GM23338 (cell line): Measurements from ENCODE around the gene BNC2. TPM values are rescaled to one million over a fixed set of nuclear protein-coding genes. Genes with fewer than 3 reads are reported as not detected.
A peak's percentile ranks its signal among the peaks of the same experiment; 100 is the strongest.

Experiments used
- ATAC-seq: fragments of 200-7000 bp; cut with Tn5 transposase; 3 replicates; pipeline ENCODE4 v1.9.1; 2020
- DNase-seq: peaks from one replicate; pipeline ENCODE4 v3.0.0-alpha.2; 2015; ENCODE audit warnings: low spot score
- H2AFZ ChIP-seq: fragments of 200-600 bp; sonication (generic); 2 replicates; pipeline ENCODE4 v1.8.0; 2016; ENCODE audit warnings: antibody characterized with exemption, mild to moderate bottlenecking, moderate library complexity
- H3F3A ChIP-seq: fragments of 200-600 bp; sonication (generic); replicated peaks from 2 replicates; pipeline ENCODE4 v1.8.0; 2017; ENCODE audit warnings: antibody characterized with exemption, mixed run types, low read depth
- H3K27ac ChIP-seq: fragments of 200-600 bp; sonication (generic); 2 replicates; pipeline ENCODE4 v1.6.1; 2016; ENCODE audit warnings: low read depth
- H3K27me3 ChIP-seq: fragments of 200-600 bp; sonication (generic); 2 replicates; pipeline ENCODE4 v1.8.0; 2016; ENCODE audit warnings: mild to moderate bottlenecking, mixed run types, moderate library complexity; ENCODE audit not compliant: insufficient read depth
- H3K36me3 ChIP-seq: fragments of 200-600 bp; sonication (generic); 2 replicates; pipeline ENCODE4 v1.8.0; 2016; ENCODE audit warnings: mild to moderate bottlenecking; ENCODE audit not compliant: insufficient read depth
- H3K4me1 ChIP-seq: fragments of 200-600 bp; sonication (generic); 2 replicates; pipeline ENCODE4 v1.8.0; 2016; ENCODE audit warnings: mild to moderate bottlenecking, moderate library complexity; ENCODE audit not compliant: insufficient read depth
- H3K4me2 ChIP-seq: fragments of 200-600 bp; sonication (generic); 2 replicates; pipeline ENCODE4 v1.7.1; 2017; ENCODE audit warnings: mixed run types
- H3K4me3 ChIP-seq: fragments of 200-600 bp; sonication (generic); 2 replicates; pipeline ENCODE4 v1.6.1; 2016; ENCODE audit warnings: mixed run types
- H3K79me2 ChIP-seq: fragments of 200-600 bp; sonication (generic); replicated peaks from 2 replicates; pipeline ENCODE4 v1.8.0; 2017; ENCODE audit warnings: mild to moderate bottlenecking; ENCODE audit not compliant: insufficient read depth
- H3K9me2 ChIP-seq: fragments of 200-600 bp; sonication (generic); 2 replicates; pipeline ENCODE4 v1.8.0; 2017; ENCODE audit not compliant: insufficient read depth
- H4K20me1 ChIP-seq: fragments of 200-600 bp; sonication (generic); replicated peaks from 2 replicates; pipeline ENCODE4 v1.8.0; 2017; ENCODE audit warnings: mild to moderate bottlenecking; ENCODE audit not compliant: insufficient read depth
- H3K27ac Mint-ChIP-seq: 2 replicates; pipeline ENCODE4 v1.8.0; 2020; ENCODE audit warnings: inconsistent platforms, mild to moderate bottlenecking, moderate library complexity, mixed read lengths
- H3K27me3 Mint-ChIP-seq: 3 replicates; pipeline ENCODE4 v1.8.0; 2022; ENCODE audit warnings: low read depth, mild to moderate bottlenecking, moderate library complexity, mixed read lengths, inconsistent platforms; ENCODE audit not compliant: insufficient read depth, poor library complexity
- H3K36me3 Mint-ChIP-seq: 3 replicates; pipeline ENCODE4 v1.8.0; 2021; ENCODE audit warnings: low read depth, mild to moderate bottlenecking, inconsistent platforms, moderate library complexity, mixed read lengths
- H3K4me1 Mint-ChIP-seq: 3 replicates; pipeline ENCODE4 v1.8.0; 2020; ENCODE audit warnings: mild to moderate bottlenecking, inconsistent platforms, mixed read lengths
- H3K4me3 Mint-ChIP-seq: 3 replicates; pipeline ENCODE4 v1.8.0; 2021; ENCODE audit warnings: moderate library complexity, mild to moderate bottlenecking, inconsistent platforms, mixed read lengths
- H3K9me3 Mint-ChIP-seq: 3 replicates; pipeline ENCODE4 v1.8.0; 2020; ENCODE audit warnings: moderate library complexity, mild to moderate bottlenecking, inconsistent platforms, mixed read lengths
- CREB1 ChIP-seq: fragments of 250-450 bp; sonication (Bioruptor Pico); IDR thresholded peaks from 2 replicates; pipeline ENCODE4 v1.5.0; 2020; ENCODE audit warnings: low read depth, mild to moderate bottlenecking, moderate library complexity
- EZH2 ChIP-seq: fragments of 200-600 bp; sonication (generic); IDR thresholded peaks from one replicate; pipeline ENCODE4 v1.8.0; 2017; ENCODE audit warnings: antibody characterized with exemption, mild to moderate bottlenecking, low read depth; ENCODE audit not compliant: unreplicated experiment
- EZH2phosphoT487 ChIP-seq: fragments of 200-600 bp; sonication (generic); IDR thresholded peaks from one replicate; pipeline ENCODE4 v1.8.1; 2018; ENCODE audit warnings: antibody characterized with exemption; ENCODE audit not compliant: unreplicated experiment
- JUNB ChIP-seq: IDR thresholded peaks from one replicate; pipeline ENCODE4 v1.6.1; 2016; ENCODE audit warnings: antibody characterized with exemption; ENCODE audit not compliant: unreplicated experiment
- NANOG ChIP-seq: IDR thresholded peaks from 2 replicates; pipeline ENCODE4 v1.6.1; 2016; ENCODE audit warnings: antibody characterized with exemption, borderline replicate concordance
- POLR2AphosphoS5 ChIP-seq: IDR thresholded peaks from 2 replicates; pipeline ENCODE4 v1.6.1; 2016; ENCODE audit warnings: antibody characterized with exemption, low read depth
- STAT1 ChIP-seq: IDR thresholded peaks from one replicate; pipeline ENCODE4 v1.6.1; 2016; ENCODE audit warnings: antibody characterized with exemption; ENCODE audit not compliant: unreplicated experiment
- ZNF114 ChIP-seq: fragments of 250-450 bp; sonication (Bioruptor Pico); IDR thresholded peaks from 2 replicates; pipeline ENCODE4 v1.5.0; 2020; ENCODE audit warnings: mild to moderate bottlenecking, moderate library complexity
- ZNF331 ChIP-seq: fragments of 250-450 bp; sonication (Bioruptor Pico); IDR thresholded peaks from 2 replicates; pipeline ENCODE4 v1.5.0; 2020; ENCODE audit warnings: low read depth, mild to moderate bottlenecking, moderate library complexity
- polyA plus RNA-seq: library from polyadenylated mRNA; unstranded; fragments of >200 nt; fragmentation: Nextera tagmentation; extraction: Ambion mirVana; gene quantifications from 2 replicates; pipeline ENCODE4 v1.2.1, GENCODE V29; 2016
- total RNA-seq: library from RNA; depleted of rRNA; stranded (reverse); fragments of >200 nt; shearing (Covaris generic); gene quantifications from 2 replicates; pipeline ENCODE4 v1.2.3, GENCODE V29; 2014
- TF ChIP-seq, protein P1 (sequence below): fragments of 250-450 bp; sonication (Bioruptor Pico); IDR thresholded peaks from 2 replicates; pipeline ENCODE4 v1.5.0; 2020; ENCODE audit warnings: mild to moderate bottlenecking, moderate library complexity
- TF ChIP-seq, protein P2 (sequence below): IDR thresholded peaks from one replicate; pipeline ENCODE4 v1.6.1; 2018; ENCODE audit warnings: antibody characterized with exemption; ENCODE audit not compliant: unreplicated experiment
- TF ChIP-seq, protein P3 (sequence below), 2 experiments: fragments of 200-600 bp in 1 of 2; sonication (generic) in 1 of 2; conservative IDR thresholded peaks; 2 replicates each; pipeline versions ENCODE4 v1.5.1 to v1.6.1; 2016 to 2017; ENCODE audit warnings: antibody characterized with exemption in 2 of 2, low read depth in 2 of 2, mild to moderate bottlenecking in 2 of 2, moderate library complexity in 1 of 2

BNC2 gene
- total and polyA plus RNA-seq, 2 experiments from 2014 or later, result 12.7 to 13.2 TPM

DNA sequence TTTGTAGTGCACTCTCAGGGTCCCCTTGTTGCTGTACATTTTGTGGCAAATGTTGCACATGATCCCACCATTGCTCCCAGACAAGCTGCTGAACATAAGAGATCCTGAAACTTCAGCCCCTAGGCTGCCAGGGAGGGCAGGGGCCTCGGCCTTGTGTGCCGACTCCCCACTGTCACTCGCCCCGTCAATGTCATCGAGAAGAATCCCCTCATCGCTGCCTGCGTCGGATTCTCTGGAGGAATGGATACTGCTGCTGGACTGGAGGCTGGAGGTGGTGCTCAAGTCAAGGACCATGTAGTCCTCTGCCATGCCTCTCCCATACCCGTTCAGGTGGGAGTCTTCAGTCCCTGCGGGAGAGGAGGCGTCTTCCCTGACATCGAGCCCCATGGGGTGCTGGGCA lies 451.3 kb downstream of the BNC2 start:
- Mint-ChIP-seq H3K9me3 (no peaks in the 10 kb centered on the region), H3K27ac (peak overlapping the region; percentile 66; the same call in 1 of the 2 replicates), H3K27me3 (no peaks in the 10 kb centered on the region), H3K4me3 (no peak overlapping the region), H3K4me1 (peaks cover 63% of the 10 kb centered on the region), H3K36me3 (no peaks in the 10 kb centered on the region)
- H3K9me2 ChIP-seq, result no peaks in the 10 kb centered on the region
- no peak overlapping the region for H3K4me3 ChIP-seq
- H3K79me2 ChIP-seq, result no peaks in the 10 kb centered on the region
- H3K4me1 ChIP-seq, result peaks cover 45% of the 10 kb centered on the region
- no peaks in the 10 kb centered on the region for H4K20me1 ChIP-seq
- H3K36me3 ChIP-seq, result no peaks in the 10 kb centered on the region
- H3F3A ChIP-seq, result no peaks in the 10 kb centered on the region
- no peak for DNase-seq
- TF ChIP-seq POLR2AphosphoS5 (no peak), JUNB (no peak), CREB1 (CRISPR knock-in tag) (no peak), ZNF114 (no peak), EZH2phosphoT487 (no peak), EZH2 (no peak), STAT1 (no peak), NANOG (no peak), ZNF331 (no peak)
- TF ChIP-seq, protein P1, sequence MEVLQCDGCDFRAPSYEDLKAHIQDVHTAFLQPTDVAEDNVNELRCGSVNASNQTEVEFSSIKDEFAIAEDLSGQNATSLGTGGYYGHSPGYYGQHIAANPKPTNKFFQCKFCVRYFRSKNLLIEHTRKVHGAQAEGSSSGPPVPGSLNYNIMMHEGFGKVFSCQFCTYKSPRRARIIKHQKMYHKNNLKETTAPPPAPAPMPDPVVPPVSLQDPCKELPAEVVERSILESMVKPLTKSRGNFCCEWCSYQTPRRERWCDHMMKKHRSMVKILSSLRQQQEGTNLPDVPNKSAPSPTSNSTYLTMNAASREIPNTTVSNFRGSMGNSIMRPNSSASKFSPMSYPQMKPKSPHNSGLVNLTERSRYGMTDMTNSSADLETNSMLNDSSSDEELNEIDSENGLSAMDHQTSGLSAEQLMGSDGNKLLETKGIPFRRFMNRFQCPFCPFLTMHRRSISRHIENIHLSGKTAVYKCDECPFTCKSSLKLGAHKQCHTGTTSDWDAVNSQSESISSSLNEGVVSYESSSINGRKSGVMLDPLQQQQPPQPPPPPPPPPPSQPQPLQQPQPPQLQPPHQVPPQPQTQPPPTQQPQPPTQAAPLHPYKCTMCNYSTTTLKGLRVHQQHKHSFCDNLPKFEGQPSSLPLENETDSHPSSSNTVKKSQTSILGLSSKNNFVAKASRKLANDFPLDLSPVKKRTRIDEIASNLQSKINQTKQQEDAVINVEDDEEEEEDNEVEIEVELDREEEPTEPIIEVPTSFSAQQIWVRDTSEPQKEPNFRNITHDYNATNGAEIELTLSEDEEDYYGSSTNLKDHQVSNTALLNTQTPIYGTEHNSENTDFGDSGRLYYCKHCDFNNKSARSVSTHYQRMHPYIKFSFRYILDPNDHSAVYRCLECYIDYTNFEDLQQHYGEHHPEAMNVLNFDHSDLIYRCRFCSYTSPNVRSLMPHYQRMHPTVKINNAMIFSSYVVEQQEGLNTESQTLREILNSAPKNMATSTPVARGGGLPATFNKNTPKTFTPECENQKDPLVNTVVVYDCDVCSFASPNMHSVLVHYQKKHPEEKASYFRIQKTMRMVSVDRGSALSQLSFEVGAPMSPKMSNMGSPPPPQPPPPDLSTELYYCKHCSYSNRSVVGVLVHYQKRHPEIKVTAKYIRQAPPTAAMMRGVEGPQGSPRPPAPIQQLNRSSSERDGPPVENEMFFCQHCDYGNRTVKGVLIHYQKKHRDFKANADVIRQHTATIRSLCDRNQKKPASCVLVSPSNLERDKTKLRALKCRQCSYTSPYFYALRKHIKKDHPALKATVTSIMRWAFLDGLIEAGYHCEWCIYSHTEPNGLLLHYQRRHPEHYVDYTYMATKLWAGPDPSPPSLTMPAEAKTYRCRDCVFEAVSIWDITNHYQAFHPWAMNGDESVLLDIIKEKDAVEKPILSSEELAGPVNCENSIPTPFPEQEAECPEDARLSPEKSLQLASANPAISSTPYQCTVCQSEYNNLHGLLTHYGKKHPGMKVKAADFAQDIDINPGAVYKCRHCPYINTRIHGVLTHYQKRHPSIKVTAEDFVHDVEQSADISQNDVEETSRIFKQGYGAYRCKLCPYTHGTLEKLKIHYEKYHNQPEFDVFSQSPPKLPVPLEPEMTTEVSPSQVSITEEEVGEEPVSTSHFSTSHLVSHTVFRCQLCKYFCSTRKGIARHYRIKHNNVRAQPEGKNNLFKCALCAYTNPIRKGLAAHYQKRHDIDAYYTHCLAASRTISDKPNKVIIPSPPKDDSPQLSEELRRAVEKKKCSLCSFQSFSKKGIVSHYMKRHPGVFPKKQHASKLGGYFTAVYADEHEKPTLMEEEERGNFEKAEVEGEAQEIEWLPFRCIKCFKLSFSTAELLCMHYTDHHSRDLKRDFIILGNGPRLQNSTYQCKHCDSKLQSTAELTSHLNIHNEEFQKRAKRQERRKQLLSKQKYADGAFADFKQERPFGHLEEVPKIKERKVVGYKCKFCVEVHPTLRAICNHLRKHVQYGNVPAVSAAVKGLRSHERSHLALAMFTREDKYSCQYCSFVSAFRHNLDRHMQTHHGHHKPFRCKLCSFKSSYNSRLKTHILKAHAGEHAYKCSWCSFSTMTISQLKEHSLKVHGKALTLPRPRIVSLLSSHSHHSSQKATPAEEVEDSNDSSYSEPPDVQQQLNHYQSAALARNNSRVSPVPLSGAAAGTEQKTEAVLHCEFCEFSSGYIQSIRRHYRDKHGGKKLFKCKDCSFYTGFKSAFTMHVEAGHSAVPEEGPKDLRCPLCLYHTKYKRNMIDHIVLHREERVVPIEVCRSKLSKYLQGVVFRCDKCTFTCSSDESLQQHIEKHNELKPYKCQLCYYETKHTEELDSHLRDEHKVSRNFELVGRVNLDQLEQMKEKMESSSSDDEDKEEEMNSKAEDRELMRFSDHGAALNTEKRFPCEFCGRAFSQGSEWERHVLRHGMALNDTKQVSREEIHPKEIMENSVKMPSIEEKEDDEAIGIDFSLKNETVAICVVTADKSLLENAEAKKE, result no peak
- TF ChIP-seq, protein P2, sequence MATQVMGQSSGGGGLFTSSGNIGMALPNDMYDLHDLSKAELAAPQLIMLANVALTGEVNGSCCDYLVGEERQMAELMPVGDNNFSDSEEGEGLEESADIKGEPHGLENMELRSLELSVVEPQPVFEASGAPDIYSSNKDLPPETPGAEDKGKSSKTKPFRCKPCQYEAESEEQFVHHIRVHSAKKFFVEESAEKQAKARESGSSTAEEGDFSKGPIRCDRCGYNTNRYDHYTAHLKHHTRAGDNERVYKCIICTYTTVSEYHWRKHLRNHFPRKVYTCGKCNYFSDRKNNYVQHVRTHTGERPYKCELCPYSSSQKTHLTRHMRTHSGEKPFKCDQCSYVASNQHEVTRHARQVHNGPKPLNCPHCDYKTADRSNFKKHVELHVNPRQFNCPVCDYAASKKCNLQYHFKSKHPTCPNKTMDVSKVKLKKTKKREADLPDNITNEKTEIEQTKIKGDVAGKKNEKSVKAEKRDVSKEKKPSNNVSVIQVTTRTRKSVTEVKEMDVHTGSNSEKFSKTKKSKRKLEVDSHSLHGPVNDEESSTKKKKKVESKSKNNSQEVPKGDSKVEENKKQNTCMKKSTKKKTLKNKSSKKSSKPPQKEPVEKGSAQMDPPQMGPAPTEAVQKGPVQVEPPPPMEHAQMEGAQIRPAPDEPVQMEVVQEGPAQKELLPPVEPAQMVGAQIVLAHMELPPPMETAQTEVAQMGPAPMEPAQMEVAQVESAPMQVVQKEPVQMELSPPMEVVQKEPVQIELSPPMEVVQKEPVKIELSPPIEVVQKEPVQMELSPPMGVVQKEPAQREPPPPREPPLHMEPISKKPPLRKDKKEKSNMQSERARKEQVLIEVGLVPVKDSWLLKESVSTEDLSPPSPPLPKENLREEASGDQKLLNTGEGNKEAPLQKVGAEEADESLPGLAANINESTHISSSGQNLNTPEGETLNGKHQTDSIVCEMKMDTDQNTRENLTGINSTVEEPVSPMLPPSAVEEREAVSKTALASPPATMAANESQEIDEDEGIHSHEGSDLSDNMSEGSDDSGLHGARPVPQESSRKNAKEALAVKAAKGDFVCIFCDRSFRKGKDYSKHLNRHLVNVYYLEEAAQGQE, result no peak
- TF ChIP-seq, protein P3, sequence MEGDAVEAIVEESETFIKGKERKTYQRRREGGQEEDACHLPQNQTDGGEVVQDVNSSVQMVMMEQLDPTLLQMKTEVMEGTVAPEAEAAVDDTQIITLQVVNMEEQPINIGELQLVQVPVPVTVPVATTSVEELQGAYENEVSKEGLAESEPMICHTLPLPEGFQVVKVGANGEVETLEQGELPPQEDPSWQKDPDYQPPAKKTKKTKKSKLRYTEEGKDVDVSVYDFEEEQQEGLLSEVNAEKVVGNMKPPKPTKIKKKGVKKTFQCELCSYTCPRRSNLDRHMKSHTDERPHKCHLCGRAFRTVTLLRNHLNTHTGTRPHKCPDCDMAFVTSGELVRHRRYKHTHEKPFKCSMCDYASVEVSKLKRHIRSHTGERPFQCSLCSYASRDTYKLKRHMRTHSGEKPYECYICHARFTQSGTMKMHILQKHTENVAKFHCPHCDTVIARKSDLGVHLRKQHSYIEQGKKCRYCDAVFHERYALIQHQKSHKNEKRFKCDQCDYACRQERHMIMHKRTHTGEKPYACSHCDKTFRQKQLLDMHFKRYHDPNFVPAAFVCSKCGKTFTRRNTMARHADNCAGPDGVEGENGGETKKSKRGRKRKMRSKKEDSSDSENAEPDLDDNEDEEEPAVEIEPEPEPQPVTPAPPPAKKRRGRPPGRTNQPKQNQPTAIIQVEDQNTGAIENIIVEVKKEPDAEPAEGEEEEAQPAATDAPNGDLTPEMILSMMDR (conservative IDR thresholded peaks at IDR 0.05; ENCODE audit: low read depth in 2 of 2), result no peak
- no peak for ATAC-seq
- H3K4me2 ChIP-seq, result no peak overlapping the region
- H3K27me3 ChIP-seq, result no peaks in the 10 kb centered on the region
- H3K27ac ChIP-seq, result no peak overlapping the region
- no peak overlapping the region for H2AFZ ChIP-seq
